Omental fat pad (tissue), 4 donors: Measurements from ENCODE around the gene TTLL3. TPM values are rescaled to one million over a fixed set of nuclear protein-coding genes. Genes with fewer than 3 reads are reported as not detected.

Experiments used
- ATAC-seq: fragments of 150-250 bp; one replicate; pipeline ENCODE4 v1.9.1; 2016; ENCODE audit warnings: mild to moderate bottlenecking, moderate library complexity; ENCODE audit not compliant: low FRiP score
- DNase-seq: peaks from one replicate; pipeline ENCODE4 v3.0.0-alpha.2; 2019; ENCODE audit warnings: low spot score
- CTCF ChIP-seq, 3 donors: fragments of 450-650 bp; IDR thresholded peaks; one replicate each; pipeline ENCODE4 v1.5.1; 2016 to 2017; ENCODE audit warnings: antibody characterized with exemption in 3 of 3, mild to moderate bottlenecking in 3 of 3, moderate library complexity in 2 of 3
- total RNA-seq, 4 donors: library from RNA; depleted of rRNA; stranded (reverse); fragments of >200 nt; gene quantifications; one replicate each; pipeline ENCODE4 v1.1.0, GENCODE V29; 2016

TTLL3 gene
- total RNA-seq, 4 donors from 2014 or later = 40.4 to 91.1 (median 54.7) TPM

- no peak for ATAC-seq
- TF ChIP-seq CTCF (IDR thresholded peaks at IDR 0.05) = no peak
- DNase-seq = no peak
Observed at GRCh38 chr3:9794400-9794799, 15.7 kb upstream of the TTLL3 start.

- DNase-seq (no peak), ATAC-seq (no peak)
- TF ChIP-seq CTCF (IDR thresholded peaks at IDR 0.05) = no peak
Observed at GRCh38 chr3:9795207-9795606, 14.9 kb upstream of the TTLL3 start.

GRCh38 chr3:9797196-9797945 is 12.7 kb upstream of the TTLL3 start:
- TF ChIP-seq CTCF (IDR thresholded peaks at IDR 0.05) = no peak
- DNase-seq (no peak), ATAC-seq (no peak)

GRCh38 chr3:9800529-9800928 is 9.5 kb upstream of the TTLL3 start:
- ATAC-seq (no peak), DNase-seq (no peak)
- TF ChIP-seq CTCF (IDR thresholded peaks at IDR 0.05) = no peak

- DNase-seq (no peak), ATAC-seq (no peak)
- TF ChIP-seq CTCF (IDR thresholded peaks at IDR 0.05) = no peak
Observed at GRCh38 chr3:9803494-9803893, 6.6 kb upstream of the TTLL3 start.

GRCh38 chr3:9804996-9805395 is 5.1 kb upstream of the TTLL3 start:
- ATAC-seq = no peak
- TF ChIP-seq CTCF (IDR thresholded peaks at IDR 0.05) = no peak
- no peak for DNase-seq

- DNase-seq (no peak), ATAC-seq (no peak)
- no peak for TF ChIP-seq CTCF (IDR thresholded peaks at IDR 0.05)
Observed at GRCh38 chr3:9806137-9806536, 3.9 kb upstream of the TTLL3 start.
